Lower lobe of right lung (tissue), 2 donors: ENCODE measurements around the gene CELSR2. TPM values are rescaled to one million over a fixed set of nuclear protein-coding genes. Genes with fewer than 3 reads are reported as not detected.

Experiments
- ATAC-seq, 2 donors: fragments of 200-7000 bp; cut with Tn5 transposase; one replicate each; pipeline ENCODE4 v1.9.1; 2020 to 2022; ENCODE audit warnings: mild to moderate bottlenecking in 2 of 2, moderate library complexity in 2 of 2
- DNase-seq: peaks from one replicate; pipeline ENCODE4 v3.0.0-alpha.2; 2020
- H3K27ac ChIP-seq: fragments of 200-600 bp; one replicate; pipeline ENCODE4 v1.8.0; 2022
- H3K27me3 ChIP-seq: fragments of 200-600 bp; one replicate; pipeline ENCODE4 v1.8.0; 2022; ENCODE audit warnings: low read depth
- H3K36me3 ChIP-seq: fragments of 200-600 bp; one replicate; pipeline ENCODE4 v1.8.0; 2022; ENCODE audit warnings: mild to moderate bottlenecking
- H3K4me1 ChIP-seq: fragments of 200-600 bp; one replicate; pipeline ENCODE4 v1.8.0; 2022
- H3K4me3 ChIP-seq: fragments of 200-600 bp; one replicate; pipeline ENCODE4 v1.8.0; 2022; ENCODE audit warnings: mild to moderate bottlenecking
- H3K9me3 ChIP-seq: fragments of 200-600 bp; one replicate; pipeline ENCODE4 v1.8.0; 2022
- intact Hi-C: fragments of 100-400 bp; cut with DNase I; formaldehyde crosslinking; loops from one replicate; pipeline ENCODE4 v1.11.0; 2022
- total RNA-seq: library from RNA; stranded (reverse); fragmentation: NEBNext Ultra II Directional; extraction: Animal tissue kit (Norgen Biotek cat#: 25700); gene quantifications from one replicate; pipeline ENCODE4 v1.2.1, GENCODE V29; 2021
- TF ChIP-seq, protein P1 (sequence below): fragments of 200-600 bp; IDR thresholded peaks from one replicate; pipeline ENCODE4 v1.8.0; 2022; ENCODE audit warnings: antibody characterized with exemption, mild to moderate bottlenecking
- donor health status: DM: no; HTN: yes; CAD: no; lungs with severe emphysema.

Gene CELSR2
- total RNA-seq, 1 donor from 2014 or later, result 7.2 TPM

- DNase-seq (no peak), ATAC-seq (no peak)
- H3K27me3 ChIP-seq, result no peaks in the 10 kb centered on the region
- peaks cover under 1% of the 10 kb centered on the region for H3K4me1 ChIP-seq
- H3K4me3 ChIP-seq, result no peak overlapping the region
- peaks cover 94% of the 10 kb centered on the region for H3K36me3 ChIP-seq
- intact Hi-C loops, result no loop called here
- H3K27ac ChIP-seq, result no peak overlapping the region
- no peaks in the 10 kb centered on the region for H3K9me3 ChIP-seq
- TF ChIP-seq, protein P1, sequence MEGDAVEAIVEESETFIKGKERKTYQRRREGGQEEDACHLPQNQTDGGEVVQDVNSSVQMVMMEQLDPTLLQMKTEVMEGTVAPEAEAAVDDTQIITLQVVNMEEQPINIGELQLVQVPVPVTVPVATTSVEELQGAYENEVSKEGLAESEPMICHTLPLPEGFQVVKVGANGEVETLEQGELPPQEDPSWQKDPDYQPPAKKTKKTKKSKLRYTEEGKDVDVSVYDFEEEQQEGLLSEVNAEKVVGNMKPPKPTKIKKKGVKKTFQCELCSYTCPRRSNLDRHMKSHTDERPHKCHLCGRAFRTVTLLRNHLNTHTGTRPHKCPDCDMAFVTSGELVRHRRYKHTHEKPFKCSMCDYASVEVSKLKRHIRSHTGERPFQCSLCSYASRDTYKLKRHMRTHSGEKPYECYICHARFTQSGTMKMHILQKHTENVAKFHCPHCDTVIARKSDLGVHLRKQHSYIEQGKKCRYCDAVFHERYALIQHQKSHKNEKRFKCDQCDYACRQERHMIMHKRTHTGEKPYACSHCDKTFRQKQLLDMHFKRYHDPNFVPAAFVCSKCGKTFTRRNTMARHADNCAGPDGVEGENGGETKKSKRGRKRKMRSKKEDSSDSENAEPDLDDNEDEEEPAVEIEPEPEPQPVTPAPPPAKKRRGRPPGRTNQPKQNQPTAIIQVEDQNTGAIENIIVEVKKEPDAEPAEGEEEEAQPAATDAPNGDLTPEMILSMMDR, result no peak
These were observed 14.2 kb upstream of the CELSR2 start for GRCh38 chr1:109235137-109235536.

- Histone ChIP-seq H3K27ac (no peak overlapping the region), H3K4me3 (no peak overlapping the region), H3K27me3 (no peaks in the 10 kb centered on the region), H3K9me3 (no peaks in the 10 kb centered on the region), H3K36me3 (peaks cover 70% of the 10 kb centered on the region), H3K4me1 (peaks cover 24% of the 10 kb centered on the region)
- ATAC-seq (no peak), DNase-seq (no peak)
- TF ChIP-seq, protein P1, result no peak
- intact Hi-C loops, result no loop called here
These were observed 11.8 kb upstream of the CELSR2 start for GRCh38 chr1:109237512-109237911.

DNA sequence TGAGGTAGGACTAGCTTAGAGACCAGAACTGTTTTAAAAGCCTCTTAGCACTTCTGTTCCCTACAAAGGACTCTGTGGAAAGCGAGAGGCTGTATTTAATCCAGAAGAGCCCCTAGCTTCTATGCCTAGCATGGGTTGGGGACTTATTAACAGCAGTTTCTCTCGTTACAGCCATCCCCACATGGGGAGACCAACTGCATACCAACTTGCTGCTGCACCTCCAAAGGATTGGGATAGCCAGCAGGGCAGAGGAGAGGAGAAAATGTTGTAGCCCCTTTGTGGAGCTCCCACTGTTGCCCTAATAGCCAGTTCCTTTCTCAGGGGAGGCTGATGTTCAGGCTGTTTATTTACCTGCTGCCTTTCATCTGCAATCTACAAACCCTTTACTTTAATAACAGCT is 11.0 kb upstream of the CELSR2 start:
- intact Hi-C loops, result no loop called here
- no peaks in the 10 kb centered on the region for H3K27me3 ChIP-seq
- no peak overlapping the region for H3K27ac ChIP-seq
- ATAC-seq (no peak), DNase-seq (no peak)
- H3K4me3 ChIP-seq, result no peak overlapping the region
- TF ChIP-seq, protein P1, result no peak
- peaks cover 62% of the 10 kb centered on the region for H3K36me3 ChIP-seq
- no peaks in the 10 kb centered on the region for H3K9me3 ChIP-seq
- H3K4me1 ChIP-seq, result peaks cover 24% of the 10 kb centered on the region

- intact Hi-C loops, result no loop called here
- TF ChIP-seq, protein P1, result no peak
- ATAC-seq, result no peak
- DNase-seq, result no peak
- Histone ChIP-seq H3K36me3 (peaks cover 55% of the 10 kb centered on the region), H3K27ac (no peak overlapping the region), H3K9me3 (no peaks in the 10 kb centered on the region), H3K27me3 (no peaks in the 10 kb centered on the region), H3K4me3 (no peak overlapping the region), H3K4me1 (peaks cover 24% of the 10 kb centered on the region)
These were observed 10.3 kb upstream of the CELSR2 start for GRCh38 chr1:109239047-109239408.

DNA sequence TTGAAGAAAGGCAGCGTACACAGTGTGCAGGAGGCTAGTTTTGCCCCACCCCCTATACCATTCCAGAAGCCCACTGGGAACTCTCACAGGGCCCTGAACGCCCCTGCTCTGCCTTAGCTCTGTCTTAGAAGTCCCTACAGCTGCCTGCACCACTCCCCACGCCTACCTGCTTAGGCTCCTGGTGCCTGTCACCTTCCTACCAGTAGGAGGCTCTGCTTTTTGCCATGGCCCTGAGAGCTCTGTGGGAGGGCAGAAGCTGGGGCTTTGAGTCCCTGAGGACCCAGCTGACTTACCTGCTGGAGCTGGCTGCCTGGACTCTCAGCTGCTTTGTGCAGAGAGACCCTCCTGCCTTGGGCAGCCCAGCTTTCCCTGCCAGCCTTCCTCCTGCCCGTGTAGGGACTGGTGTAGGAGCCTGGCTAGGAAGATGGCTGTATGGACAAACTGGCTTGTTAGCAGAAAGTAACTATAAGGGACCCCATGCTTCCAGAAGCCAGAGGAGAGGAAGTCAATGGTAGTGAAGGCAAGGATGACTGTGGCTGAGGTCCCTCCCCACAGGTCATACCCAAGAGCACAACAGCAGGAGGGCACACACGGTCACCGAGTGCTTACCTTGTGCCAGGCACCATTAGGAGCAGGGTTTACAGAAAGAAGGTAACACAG is 9.8 kb upstream of the CELSR2 start:
- H3K36me3 ChIP-seq, result peaks cover 50% of the 10 kb centered on the region
- no peaks in the 10 kb centered on the region for H3K9me3 ChIP-seq
- ATAC-seq (peak; percentile 60 to 61), DNase-seq (no peak)
- no peaks in the 10 kb centered on the region for H3K27me3 ChIP-seq
- intact Hi-C loops, result no loop called here
- H3K4me1 ChIP-seq, result peaks cover 24% of the 10 kb centered on the region
- H3K27ac ChIP-seq, result no peak overlapping the region
- TF ChIP-seq, protein P1, result peak; percentile 44
- no peak overlapping the region for H3K4me3 ChIP-seq
